SKM-1 (cell line): Measurements from ENCODE around the gene TCF19.
"Not testable (repeated sequence)": the region's sequence is repeated elsewhere in the genome, so short reads cannot be mapped to it uniquely, and the experiment has no call there.

ENCODE experiments used
- DNase-seq: peaks from one replicate; lab custom pipeline; 2025; ENCODE audit not compliant: unreplicated experiment; lab: John Stamatoyannopoulos, UW

The TCF19 gene

DNA sequence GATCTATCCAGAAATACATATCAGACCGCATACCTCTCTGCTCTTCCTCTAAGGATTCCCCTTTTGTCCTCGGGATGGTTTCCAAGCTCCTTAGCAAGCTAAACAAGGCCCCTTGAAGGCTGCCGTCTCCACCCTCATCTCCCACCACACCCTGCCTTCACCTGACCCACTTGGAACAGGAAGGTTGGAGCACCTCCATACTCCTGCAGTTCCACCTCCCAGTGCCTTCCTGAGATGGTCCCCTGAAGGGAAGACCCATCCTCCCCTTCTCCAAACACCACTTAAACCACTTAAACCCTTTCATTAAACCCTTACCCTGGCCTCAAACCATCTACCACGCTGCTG, 20.6 kb downstream of the TCF19 start:
- no peak for DNase-seq

DNA sequence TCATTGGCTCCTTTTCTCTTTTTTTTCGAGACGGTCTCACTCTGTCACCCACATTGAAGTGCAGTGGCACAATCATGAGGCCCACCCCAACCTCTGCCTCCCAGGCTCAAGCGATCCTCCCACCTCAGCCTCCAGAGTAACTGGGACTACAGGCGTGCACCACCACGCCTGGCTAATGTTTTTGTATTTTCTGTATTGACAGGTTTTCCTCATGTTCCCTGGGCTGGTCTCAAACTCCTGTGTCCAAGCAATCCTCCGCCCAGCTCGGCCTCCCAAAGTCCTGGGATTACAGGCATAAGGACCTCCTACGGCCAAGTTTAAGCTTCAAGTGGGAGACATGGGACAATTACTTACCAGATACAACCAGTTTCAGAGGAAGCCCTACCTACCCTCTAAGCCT, 21.5 kb downstream of the TCF19 start:
- no peak for DNase-seq

DNA sequence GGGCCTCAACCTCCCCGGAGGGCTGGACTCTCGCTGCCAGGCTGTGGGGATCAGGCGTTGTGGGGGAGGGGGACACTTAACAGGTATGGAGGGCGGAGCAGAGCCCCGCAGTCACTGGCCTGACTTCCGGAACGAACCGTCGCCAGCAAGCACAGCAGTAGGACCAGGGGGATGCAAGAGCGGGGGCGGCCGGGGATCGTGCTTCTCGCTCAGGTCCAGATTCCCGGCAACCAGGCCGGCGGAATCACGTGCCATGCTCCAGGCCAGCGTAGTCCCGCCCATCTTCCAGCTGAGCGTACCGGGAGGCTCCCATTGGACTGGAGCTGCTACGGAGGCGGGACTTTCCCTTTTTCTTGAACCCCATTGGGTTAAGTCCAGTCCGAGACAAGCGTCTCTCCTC, 22.1 kb downstream of the TCF19 start:
- no peak for DNase-seq

DNA sequence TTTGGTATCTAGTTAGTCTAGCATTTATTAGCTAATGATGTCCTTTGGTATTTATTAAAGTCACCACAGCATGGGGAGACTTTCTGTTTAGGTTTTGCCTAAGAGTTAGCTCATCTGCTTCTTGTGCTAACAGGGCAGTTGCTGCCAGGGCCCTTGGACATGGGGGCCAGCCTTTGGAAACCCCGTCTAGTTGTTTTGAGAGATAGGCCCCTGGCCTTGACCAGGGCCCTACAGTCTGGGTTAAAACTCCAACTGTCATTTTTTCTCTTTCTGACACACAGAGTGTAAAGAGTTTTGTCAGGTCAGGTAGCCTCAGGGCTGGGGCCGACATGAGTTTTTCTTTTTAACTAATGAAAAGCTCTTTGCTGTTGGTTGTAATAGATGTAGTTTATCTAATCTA, 24.9 kb downstream of the TCF19 start:
- DNase-seq: not testable (repeated sequence)

DNA sequence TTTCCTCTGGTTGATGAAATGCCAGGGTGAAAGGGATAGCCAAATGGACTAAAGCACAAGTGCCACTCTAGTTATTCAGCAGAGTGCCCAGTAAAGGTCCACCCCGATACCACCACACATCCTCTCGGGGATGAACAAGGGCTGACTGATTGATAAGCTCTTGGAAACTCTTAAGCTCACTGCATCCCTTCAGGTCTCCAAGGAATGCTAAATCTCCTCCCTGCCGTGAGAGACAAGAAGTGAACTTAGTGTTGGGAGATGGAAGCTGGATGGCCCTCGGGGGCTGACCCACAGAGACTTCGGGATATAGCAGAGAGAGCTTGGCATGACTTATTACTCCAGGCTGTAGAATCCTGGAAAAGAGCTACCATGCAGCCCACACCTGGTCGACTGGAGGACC, 25.5 kb downstream of the TCF19 start:
- DNase-seq: not testable (repeated sequence)

DNA sequence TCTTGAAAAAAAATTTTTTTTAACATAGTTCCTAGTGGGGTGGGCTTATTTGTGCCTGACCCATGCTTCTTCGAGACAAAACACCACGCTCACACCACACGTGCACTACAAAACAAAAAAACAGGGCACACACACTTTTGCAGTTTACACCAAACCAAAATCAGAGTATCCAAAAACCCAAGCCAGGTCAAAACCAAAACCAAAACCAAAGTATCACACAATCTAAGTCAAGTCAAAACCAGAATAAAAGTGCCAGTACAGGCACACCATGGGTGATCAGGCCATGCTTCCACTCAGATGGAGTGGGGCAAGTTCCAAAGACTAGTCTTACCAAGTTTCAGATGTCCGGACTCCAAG, 27.3 kb downstream of the TCF19 start:
- not testable (repeated sequence) for DNase-seq

DNA sequence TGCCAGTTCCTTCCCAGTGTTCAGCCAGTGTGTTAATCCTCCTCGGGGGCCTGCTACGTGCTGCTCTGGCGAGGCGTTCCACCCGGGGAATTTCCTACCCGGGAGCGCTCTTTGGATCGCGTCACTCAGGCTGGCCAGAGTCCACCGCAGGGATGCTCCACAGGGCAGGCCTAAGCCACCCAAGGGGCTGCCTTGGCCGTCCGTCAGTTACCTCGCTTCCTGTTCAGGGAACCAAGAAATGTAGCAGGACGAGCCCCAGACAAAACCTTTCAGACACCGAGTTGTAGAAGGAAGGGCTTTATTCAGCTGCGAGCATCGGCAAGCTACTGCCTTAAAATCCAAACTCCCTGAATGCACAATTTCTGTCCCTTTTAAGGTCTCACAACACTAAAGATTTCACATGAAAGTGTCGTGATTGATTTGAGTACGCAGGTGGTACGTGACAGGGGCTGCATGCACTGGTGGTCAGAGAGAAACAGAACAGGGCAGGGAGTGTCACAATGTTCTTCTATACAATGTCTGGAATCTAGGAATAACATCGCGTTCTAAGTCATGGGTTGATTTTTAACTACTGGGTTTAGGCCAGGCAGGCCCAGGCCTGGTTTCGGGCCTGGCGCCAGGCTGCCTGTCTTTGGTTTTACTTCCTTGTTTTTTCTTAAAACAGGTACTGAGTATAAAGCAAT, 27.8 kb downstream of the TCF19 start:
- no peak for DNase-seq

DNA sequence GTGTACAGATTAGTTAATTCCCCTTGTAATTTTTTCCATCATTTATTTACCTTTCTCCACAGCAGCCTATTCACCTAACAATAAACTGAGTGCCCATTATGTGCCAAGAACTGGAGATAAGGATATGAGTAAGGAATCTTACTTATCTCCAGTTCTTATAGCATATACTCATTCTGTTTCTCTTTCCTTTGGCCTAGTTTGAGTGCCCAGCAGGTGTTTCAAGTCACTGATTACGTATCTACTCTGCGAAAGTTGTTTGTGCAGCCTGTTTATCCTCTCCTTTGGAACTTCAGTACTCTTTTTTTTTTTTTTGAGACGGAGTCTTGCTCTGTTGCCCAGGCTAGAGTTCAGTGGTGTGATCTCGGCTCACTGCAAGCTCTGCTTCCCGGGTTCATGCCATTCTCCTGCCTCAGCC, 29.4 kb downstream of the TCF19 start:
- DNase-seq: no peak

DNA sequence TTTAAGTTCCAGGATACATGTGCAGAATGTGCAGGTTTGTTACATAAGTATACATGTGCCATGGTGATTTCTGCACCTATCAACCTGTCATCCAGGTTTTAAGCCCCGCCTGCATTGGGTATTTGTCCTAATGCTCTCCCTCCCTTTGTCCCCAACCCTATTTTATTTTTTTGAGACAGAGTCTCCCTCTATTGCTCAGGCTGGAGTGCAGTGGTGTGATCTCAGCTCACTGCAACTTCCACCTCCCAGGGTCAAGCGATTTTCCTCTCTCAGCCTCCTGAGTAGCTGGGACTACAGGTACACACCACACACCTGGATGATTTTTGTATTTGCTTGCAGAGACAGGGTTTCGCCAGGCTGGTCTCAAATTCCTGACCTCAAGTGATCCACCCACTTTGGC, 30.8 kb downstream of the TCF19 start:
- not testable (repeated sequence) for DNase-seq

DNA sequence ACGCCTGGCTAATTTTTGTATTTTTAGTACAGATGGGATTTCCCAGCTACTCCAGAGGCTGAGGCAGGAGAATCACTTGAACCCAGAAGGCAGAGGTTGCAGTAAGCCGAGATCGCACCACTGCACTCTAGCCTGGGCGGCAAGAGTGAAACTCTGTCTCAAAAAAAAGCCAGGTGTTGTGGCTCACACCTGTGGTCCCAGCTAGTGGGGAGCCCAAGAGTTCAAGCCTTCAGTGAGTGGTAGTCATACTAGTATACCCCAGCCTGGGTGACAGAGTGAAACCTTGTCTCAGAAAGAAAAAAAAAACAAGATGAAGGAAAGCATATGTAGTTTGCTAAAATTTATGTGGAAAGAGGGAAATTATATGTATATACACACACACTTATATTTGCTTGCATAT, 32.1 kb downstream of the TCF19 start:
- DNase-seq: no peak

DNA sequence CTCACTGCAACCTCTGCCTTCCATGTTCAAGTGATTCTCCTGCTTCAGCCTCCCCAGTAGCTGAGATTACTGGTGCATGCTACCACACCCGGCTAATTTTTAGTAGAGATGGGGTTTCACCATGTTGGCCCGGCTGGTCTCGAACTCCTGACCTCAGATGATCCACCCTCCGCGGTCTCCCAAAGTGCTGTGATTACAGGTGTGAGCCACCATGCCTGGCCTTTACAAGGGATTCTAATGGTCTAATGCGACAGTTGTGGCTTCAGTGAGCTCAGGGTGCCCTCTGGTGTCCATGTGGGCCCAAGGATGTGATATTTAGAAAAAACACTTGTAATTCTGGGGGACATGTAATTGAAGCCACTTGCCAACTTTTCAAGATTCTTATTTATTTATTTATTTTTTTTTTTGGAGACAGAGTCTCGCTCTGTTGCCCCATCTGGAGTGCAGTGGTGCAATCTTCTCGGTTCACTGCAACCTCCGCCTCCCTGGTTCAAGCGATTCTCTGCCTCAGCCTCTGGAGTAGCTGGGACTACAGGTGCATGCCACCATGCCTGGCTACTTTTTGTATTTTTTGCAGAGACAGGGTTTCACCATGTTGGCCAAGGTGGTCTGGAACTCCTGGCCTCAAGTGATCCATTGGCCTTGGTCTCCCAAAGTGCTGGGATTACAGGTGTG, 34.2 kb downstream of the TCF19 start:
- peak; percentile 18 for DNase-seq

DNA sequence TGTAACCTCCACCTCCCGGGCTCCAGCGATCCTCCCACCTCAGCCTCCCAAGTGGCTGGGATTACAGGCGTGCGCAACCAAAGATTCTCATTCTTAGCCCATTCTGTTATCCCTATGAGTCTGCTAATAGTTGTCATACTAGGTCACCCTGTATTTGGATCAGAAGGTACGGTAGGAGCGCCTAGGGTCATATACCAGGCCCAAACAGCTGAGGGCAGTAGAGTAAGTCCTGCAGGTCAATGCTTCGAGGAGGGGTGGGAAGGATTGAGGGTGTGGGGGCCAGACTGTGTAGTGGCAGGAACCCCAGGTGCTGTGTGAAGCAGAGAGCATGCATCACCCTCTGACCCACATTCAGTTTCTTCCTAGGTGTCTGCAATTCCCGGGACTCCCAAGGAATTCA, 34.8 kb downstream of the TCF19 start:
- DNase-seq: no peak

DNA sequence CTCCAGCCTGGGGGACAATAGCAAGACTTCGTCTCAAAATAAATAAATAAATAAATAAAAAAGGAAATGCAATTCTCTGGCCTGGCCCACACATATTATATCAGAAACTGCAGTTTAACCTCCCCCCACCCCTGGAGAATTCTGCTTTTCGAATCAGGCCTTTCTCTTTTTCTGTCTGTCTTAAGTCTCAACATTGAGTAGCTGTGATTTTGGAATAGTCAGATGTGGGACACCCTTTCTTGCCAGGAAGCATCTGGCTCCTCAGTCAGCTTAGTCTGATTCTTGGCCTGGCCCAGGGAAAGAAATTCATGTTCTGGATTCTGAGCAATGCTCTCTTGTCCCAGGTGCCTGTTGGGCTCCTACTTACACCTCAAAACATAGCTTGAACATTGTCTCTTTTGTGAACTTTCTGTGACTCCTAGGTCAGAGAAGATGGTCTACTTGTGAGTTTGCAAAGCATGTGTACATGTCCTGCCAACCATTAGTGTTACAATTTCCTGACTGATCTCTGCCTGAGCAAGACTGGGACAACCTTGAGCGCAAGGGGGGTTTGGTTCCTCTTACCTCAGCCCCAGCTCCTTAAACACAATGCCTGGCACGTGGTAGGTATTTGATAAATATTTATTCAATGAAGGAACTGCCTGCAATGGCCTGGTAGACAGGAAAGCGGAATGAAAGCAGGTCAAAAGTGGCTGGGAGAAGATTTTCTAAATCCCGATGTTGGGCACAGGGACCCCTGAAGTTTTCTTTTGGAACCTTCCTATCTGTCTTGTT, 35.9 kb downstream of the TCF19 start:
- DNase-seq: no peak

DNA sequence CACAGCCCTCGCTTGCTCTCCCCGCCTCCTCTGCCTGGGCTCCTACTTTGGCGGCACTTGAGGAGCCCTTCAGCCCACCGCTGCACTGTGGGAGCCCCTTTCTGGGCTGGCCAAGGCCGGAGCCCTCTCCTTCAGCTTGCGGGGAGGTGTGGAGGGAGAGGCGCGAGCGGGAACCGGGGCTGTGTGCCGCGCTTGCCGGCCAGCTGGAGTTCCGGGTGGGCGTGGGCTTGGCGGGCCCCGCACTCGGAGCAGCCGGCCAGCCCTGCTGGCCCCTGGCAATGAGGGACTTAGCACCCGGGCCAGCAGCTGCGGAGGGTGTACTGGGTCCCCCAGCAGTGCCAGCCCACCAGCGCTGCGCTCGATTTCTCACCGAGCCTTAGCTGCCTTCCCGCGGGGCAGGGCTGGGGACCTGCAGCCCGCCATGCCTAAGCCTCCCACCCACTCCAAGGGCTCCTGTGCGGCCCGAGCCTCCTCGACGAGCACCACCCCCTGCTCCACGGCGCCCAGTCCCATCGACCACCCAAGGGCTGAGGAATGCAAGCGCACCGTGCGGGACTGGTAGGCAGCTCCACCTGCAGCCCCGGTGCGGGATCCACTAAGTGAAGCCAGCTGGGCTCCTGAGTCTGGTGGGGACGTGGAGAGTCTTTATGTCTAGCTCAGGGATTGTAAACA, 37.1 kb downstream of the TCF19 start:
- DNase-seq: not testable (repeated sequence)

DNA sequence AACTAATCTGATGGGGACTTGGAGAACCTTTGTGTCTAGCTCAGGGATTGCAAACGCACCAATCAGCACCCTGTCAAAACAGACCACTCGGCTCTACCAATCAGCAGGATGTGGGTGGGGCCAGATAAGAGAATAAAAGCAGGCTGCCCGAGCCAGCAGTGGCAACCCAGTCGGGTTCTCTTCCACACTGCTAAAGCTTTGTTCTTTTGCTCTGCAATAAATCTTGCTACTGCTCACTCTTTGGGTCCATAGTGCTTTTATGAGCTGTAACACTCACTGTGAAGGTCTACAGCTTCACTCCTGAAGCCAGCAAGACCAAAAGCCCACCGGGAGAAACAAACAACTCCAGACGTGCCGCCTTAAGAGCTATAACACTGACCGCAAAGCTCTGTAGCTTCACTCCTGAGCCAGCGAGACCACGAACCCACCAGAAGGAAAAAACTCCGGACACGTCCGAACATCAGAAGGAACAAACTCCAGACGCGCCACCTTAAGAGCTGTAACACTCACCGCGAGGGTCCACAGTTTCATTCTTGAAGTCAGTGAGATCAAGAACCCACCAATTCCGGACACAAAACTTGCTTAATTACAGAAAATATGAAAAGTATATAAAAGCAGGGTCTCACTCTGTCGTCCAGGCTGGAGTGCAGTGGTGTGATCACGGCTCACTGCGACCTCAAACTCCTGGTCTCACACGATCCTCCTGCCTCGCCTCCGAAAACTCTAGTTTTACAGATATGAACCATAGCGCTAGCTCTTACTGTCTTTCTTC, 38.0 kb downstream of the TCF19 start:
- not testable (repeated sequence) for DNase-seq

DNA sequence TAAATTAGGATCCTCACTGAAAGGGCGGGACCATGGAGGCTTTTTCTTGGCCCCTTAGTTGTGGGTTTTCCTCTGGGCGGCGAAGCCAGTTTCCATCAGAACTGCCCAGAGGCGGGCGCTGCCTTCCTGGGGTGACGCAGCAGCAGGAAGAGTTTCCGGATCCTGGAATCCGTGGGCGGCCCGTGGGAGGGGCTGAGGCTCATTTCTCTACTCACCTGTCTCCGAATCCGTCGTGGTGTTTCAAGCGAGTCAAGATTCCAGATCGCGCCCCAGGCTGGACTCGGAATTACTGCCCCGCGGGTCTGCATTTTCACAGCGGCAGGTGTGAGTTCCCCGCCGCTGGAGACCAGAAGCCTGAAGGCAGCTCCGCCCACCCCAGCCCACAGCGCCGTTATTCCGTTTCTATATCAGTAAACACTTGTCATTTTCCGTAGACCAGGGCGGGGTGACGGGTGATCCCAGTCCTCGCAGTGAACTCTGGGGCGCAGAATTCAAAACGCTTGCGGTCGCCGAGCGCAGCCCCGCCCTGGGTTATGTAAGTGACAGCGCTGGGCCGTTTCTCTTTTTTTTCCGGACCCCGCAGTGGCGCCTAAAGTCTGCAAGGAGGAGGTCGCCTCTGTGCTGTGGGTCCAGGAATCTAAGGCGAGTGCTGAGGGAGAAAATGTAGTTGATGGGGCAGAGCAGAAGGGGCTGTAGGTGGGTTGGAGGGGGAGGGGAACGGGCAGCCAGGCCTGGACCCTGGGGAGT, 39.3 kb downstream of the TCF19 start:
- DNase-seq: peak; percentile 40

DNA sequence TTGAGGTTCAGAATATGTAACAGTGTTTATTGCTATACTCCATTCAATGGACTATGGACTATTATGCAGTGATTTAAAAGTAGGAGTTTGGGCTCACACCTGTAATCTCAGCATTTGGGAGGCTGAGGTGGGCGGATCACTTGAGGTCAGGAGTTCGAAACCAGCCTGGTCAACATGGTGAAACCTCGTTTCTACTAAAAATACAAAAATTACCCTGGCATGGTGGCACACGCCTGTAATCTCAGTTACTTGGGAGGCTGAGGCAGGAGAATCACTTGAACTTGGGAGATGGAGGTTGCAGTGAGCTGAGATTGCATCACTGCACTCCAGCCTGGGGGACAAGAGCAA, 40.7 kb downstream of the TCF19 start:
- not testable (repeated sequence) for DNase-seq

DNA sequence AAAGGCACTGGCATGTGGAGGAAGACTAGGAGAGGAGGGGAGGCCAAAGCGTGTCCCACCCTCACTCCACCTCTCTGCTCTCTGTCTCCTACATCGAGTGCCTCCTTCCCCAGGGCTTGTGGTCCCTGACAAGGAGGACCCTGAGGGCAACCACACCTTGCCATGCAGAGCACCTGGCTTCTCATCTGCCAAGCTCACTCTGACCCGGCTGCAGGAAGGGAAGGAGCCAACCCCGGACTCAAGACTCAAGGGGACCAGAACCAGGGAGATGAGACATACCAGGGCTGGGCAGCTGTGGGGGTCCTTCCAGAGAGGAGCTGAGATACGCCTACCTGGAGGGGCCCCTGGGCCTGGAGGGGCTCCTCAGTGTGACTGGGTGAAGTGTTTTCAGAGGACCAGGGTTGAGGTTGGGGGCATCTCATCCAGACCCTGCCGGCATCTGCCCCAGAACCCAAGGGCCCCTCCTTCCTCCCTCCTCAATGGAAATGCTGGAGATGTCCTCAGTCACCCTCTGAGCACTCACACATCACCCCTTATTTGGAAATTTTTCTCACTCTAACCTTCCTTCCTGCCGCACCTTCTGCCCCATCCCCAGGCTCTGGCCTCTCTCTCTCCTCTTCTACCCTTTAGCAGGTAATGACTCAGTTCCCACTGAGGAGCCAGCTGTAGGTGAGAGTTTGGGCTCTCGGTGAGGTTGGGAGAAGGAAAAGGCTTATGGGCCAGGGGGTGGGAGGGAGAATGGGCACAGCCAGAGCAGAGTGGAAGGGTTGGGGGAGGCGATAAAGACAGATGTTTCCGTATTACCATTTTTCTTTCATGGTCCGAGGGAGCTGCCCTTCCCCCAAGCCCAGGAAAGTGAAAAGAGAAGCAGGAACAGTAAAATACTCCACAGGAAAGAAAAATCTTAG, 44.1 kb downstream of the TCF19 start:
- no peak for DNase-seq

DNA sequence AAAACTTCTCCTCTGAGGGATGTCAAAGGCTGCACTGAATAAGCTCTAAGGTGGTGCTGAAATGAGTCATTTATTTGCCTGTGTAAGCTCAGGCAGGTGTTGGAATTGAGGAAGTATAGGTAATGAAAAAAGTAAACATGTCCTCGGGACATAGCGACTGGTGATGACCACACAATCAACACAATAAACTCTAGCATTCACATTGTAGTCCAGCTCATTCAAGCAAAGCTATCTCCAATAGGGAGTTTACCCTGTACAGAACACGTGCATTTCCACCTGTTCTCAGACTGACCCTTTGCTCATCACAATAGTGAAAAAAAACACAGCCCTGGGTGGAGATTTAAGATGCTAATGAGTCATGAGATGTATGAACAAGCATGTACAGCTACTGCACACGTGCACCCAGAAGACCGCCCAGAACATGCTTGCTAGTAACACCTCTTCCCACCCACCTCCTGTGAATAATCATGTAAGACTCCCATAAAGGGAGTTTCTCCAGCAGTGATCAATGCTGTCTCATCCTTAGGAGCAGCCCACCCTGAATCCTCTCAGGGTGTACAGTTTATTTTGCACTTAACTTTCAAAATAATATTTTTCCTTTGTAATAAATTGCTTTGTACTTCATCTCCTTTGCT, 45.1 kb downstream of the TCF19 start:
- no peak for DNase-seq
